Neural cell (in vitro differentiated cells): ENCODE results near the gene NELL1. TPM values are rescaled to one million over a fixed set of nuclear protein-coding genes. Genes with fewer than 3 reads are reported as not detected.

Experiments used
- H2AFZ ChIP-seq: fragments of 200-600, 300-800 bp; sonication (generic), shearing (Covaris generic); 2 replicates; pipeline ENCODE4 v1.6.0; 2014; ENCODE audit warnings: low read depth, mild to moderate bottlenecking, antibody characterized with exemption, low read length, moderate library complexity
- H3F3A ChIP-seq: fragments of 200-600 bp; shearing (Covaris generic); 2 replicates; pipeline ENCODE4 v1.6.1; 2016; ENCODE audit warnings: mild to moderate bottlenecking, moderate library complexity, mixed read lengths, antibody characterized with exemption, low read length; ENCODE audit not compliant: insufficient read depth, poor library complexity, severe bottlenecking
- H3K27ac ChIP-seq: fragments of 200-600, 300-800 bp; sonication (generic), shearing (Covaris generic); 2 replicates; pipeline ENCODE4 v1.5.1; 2014; ENCODE audit warnings: mild to moderate bottlenecking, low read length, moderate library complexity
- H3K27me3 ChIP-seq: fragments of 300-800, 200-600 bp; sonication (generic), shearing (Covaris generic); 2 replicates; pipeline ENCODE4 v1.6.0; 2014; ENCODE audit warnings: mild to moderate bottlenecking, low read depth, low read length, moderate library complexity; ENCODE audit not compliant: insufficient read depth
- H3K36me3 ChIP-seq: fragments of 300-800, 200-600 bp; sonication (generic), shearing (Covaris generic); 2 replicates; pipeline ENCODE4 v1.5.1; 2014; ENCODE audit warnings: mild to moderate bottlenecking, antibody characterized with exemption, low read length, moderate library complexity; ENCODE audit not compliant: insufficient read depth
- H3K4me2 ChIP-seq: fragments of 300-800, 200-600 bp; sonication (generic), shearing (Covaris generic); 2 replicates; pipeline ENCODE4 v1.6.0; 2014; ENCODE audit warnings: mild to moderate bottlenecking, low read length
- H3K4me3 ChIP-seq: fragments of 300-800, 200-600 bp; sonication (generic), shearing (Covaris generic); 2 replicates; pipeline ENCODE4 v1.5.1; 2014; ENCODE audit warnings: mild to moderate bottlenecking, low read length, moderate library complexity
- H3K79me2 ChIP-seq: fragments of 200-600 bp; shearing (Covaris generic); replicated peaks from 2 replicates; pipeline ENCODE4 v1.6.0; 2014; ENCODE audit warnings: mild to moderate bottlenecking, low read length, moderate library complexity; ENCODE audit not compliant: insufficient read depth
- H3K9ac ChIP-seq: fragments of 300-800, 200-600 bp; sonication (generic), shearing (Covaris generic); 2 replicates; pipeline ENCODE4 v1.6.1; 2016; ENCODE audit warnings: mild to moderate bottlenecking, low read length, mixed read lengths
- H3K9me2 ChIP-seq: fragments of 200-600 bp; shearing (Covaris generic); 2 replicates; pipeline ENCODE4 v1.6.1; 2016; ENCODE audit warnings: mild to moderate bottlenecking, low read length, mixed read lengths; ENCODE audit not compliant: insufficient read depth
- H3K9me3 ChIP-seq: fragments of 200-600, 300-800 bp; sonication (generic), shearing (Covaris generic); 2 replicates; pipeline ENCODE4 v1.6.1; 2016; ENCODE audit warnings: mild to moderate bottlenecking, mixed run types, low read length, moderate library complexity, mixed read lengths
- H4K20me1 ChIP-seq: fragments of 200-600 bp; shearing (Covaris generic); 2 replicates; pipeline ENCODE4 v1.6.1; 2016; ENCODE audit warnings: mild to moderate bottlenecking, mixed run types; ENCODE audit not compliant: insufficient read depth
- EZH2 ChIP-seq: fragments of 200-600, 300-800 bp; shearing (Covaris generic), sonication (generic); IDR thresholded peaks from 2 replicates; pipeline ENCODE4 v1.6.1; 2014; ENCODE audit warnings: antibody characterized with exemption, low read length, borderline replicate concordance, mild to moderate bottlenecking; ENCODE audit not compliant: insufficient read depth, poor library complexity, severe bottlenecking
- MXI1 ChIP-seq: fragments of 450-650 bp; conservative IDR thresholded peaks from 2 replicates; pipeline ENCODE4 v1.6.1; 2014; ENCODE audit warnings: antibody characterized with exemption, mild to moderate bottlenecking; ENCODE audit not compliant: poor library complexity, severe bottlenecking
- POLR2AphosphoS5 ChIP-seq: IDR thresholded peaks from 2 replicates; pipeline ENCODE4 v1.6.1; 2012
- RAD21 ChIP-seq: fragments of 450-650 bp; conservative IDR thresholded peaks from 2 replicates; pipeline ENCODE4 v1.6.1; 2014; ENCODE audit warnings: antibody characterized with exemption, mild to moderate bottlenecking, moderate library complexity
- SMC3 ChIP-seq: fragments of 450-650 bp; conservative IDR thresholded peaks from 2 replicates; pipeline ENCODE4 v1.6.1; 2014; ENCODE audit warnings: antibody characterized with exemption, mild to moderate bottlenecking, moderate library complexity; ENCODE audit not compliant: poor library complexity
- TAF1 ChIP-seq: IDR thresholded peaks from 2 replicates; pipeline ENCODE4 v1.6.1; 2012; ENCODE audit warnings: low read depth
- polyA plus RNA-seq: library from polyadenylated mRNA; depleted of rRNA; stranded (reverse); fragments of >200 nt; gene quantifications from 2 replicates; pipeline ENCODE4 v1.2.3, GENCODE V29; 2014
- TF ChIP-seq, protein P1 (sequence below): IDR thresholded peaks from 2 replicates; pipeline ENCODE4 v1.6.1; 2012; ENCODE audit warnings: borderline replicate concordance

NELL1 gene
- polyA plus RNA-seq, 1 donor from 2014 or later = 70.4 TPM

DNA sequence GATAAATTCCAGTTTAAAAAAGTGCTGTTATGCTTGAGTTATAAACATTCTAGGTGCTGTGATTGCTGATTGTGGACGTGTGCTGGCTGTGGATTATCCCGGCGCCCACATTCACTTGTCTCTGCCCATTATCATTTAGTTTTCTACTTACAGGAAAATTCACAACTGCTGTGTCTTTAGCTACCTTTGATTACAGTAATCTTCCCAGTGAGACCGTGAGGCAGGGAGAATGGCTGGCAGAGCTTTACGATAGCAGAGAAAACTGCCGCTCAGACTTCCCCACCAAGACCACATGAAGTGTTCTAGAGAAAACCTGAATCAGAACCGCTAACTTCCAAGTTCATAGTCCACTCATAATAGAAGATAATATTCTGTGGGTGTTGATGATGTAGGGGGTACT, 34.6 kb upstream of the NELL1 start:
- Histone ChIP-seq H3K4me2 (no peak overlapping the region), H3K36me3 (no peaks in the 10 kb centered on the region), H3K9me2 (no peaks in the 10 kb centered on the region), H3K9me3 (no peaks in the 10 kb centered on the region), H3K79me2 (no peaks in the 10 kb centered on the region), H3K9ac (no peak overlapping the region), H2AFZ (no peak overlapping the region), H3K27me3 (no peaks in the 10 kb centered on the region), H3K4me3 (no peak overlapping the region), H4K20me1 (no peaks in the 10 kb centered on the region), H3K27ac (no peak overlapping the region), H3F3A (no peaks in the 10 kb centered on the region)
- no peak for TF ChIP-seq TAF1
- no peak for TF ChIP-seq MXI1
- TF ChIP-seq POLR2AphosphoS5 = peak; percentile 79
- TF ChIP-seq, protein P1, sequence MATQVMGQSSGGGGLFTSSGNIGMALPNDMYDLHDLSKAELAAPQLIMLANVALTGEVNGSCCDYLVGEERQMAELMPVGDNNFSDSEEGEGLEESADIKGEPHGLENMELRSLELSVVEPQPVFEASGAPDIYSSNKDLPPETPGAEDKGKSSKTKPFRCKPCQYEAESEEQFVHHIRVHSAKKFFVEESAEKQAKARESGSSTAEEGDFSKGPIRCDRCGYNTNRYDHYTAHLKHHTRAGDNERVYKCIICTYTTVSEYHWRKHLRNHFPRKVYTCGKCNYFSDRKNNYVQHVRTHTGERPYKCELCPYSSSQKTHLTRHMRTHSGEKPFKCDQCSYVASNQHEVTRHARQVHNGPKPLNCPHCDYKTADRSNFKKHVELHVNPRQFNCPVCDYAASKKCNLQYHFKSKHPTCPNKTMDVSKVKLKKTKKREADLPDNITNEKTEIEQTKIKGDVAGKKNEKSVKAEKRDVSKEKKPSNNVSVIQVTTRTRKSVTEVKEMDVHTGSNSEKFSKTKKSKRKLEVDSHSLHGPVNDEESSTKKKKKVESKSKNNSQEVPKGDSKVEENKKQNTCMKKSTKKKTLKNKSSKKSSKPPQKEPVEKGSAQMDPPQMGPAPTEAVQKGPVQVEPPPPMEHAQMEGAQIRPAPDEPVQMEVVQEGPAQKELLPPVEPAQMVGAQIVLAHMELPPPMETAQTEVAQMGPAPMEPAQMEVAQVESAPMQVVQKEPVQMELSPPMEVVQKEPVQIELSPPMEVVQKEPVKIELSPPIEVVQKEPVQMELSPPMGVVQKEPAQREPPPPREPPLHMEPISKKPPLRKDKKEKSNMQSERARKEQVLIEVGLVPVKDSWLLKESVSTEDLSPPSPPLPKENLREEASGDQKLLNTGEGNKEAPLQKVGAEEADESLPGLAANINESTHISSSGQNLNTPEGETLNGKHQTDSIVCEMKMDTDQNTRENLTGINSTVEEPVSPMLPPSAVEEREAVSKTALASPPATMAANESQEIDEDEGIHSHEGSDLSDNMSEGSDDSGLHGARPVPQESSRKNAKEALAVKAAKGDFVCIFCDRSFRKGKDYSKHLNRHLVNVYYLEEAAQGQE = peak; percentile 77

DNA sequence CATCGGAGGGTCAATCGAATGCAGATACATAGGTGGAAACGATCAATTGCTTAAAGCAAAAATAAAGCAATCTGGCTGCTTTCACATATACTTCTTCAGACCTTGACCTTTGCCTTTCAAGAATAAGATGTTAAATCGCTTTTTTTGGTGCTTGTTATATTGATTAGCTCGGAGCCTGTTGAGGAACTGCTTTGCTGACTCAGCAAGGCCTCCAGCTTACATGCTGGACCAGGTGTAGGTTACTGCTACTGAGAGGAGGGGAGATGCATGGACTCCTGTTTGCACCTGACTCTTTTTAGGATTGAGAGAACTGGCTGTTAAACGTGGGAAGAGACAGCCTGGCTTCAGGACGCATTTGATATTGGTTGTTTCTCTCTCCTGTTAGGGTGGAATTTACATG, 31.3 kb upstream of the NELL1 start:
- Histone ChIP-seq H3K79me2 (no peaks in the 10 kb centered on the region), H3K9me3 (no peaks in the 10 kb centered on the region), H3K27me3 (no peaks in the 10 kb centered on the region), H3K9me2 (no peaks in the 10 kb centered on the region), H3K4me3 (no peak overlapping the region), H3K4me2 (no peak overlapping the region), H3K27ac (no peak overlapping the region), H2AFZ (no peak overlapping the region), H3F3A (no peaks in the 10 kb centered on the region), H4K20me1 (no peaks in the 10 kb centered on the region), H3K9ac (no peak overlapping the region), H3K36me3 (no peaks in the 10 kb centered on the region)
- TF ChIP-seq, protein P1 = no peak
- TF ChIP-seq POLR2AphosphoS5 (no peak), EZH2 (no peak), SMC3 (no peak)

DNA sequence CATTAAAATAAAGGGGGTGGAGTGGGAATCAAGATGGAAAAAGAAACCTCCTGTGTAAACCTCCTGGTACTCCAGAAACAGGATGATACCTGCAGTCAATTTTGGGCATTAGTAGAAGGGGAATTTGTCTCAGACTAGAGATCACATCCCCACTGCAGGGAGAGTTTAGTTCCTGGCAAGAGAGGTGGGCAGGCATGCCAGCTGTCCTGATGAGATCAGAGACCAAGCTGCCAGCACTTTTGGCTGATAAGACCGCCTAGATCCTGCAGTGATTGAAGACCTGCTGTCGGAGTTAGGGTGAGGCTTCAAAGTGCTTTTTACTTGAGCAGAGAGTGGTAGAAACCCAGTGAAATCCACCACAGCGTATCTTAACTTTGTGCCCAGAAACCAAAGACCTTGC, 29.7 kb upstream of the NELL1 start:
- TF ChIP-seq POLR2AphosphoS5 (no peak), MXI1 (no peak), RAD21 (no peak), TAF1 (no peak), EZH2 (no peak)
- Histone ChIP-seq H3K9me2 (no peaks in the 10 kb centered on the region), H3K27ac (no peak overlapping the region), H3F3A (no peaks in the 10 kb centered on the region), H3K27me3 (no peaks in the 10 kb centered on the region), H4K20me1 (no peaks in the 10 kb centered on the region), H3K9me3 (no peaks in the 10 kb centered on the region), H3K4me2 (no peak overlapping the region), H3K36me3 (no peaks in the 10 kb centered on the region), H3K79me2 (no peaks in the 10 kb centered on the region), H3K4me3 (no peak overlapping the region), H2AFZ (no peak overlapping the region), H3K9ac (no peak overlapping the region)
